Measurements from ENCODE around the gene ZMYND10. TPM values are rescaled to one million over a fixed set of nuclear protein-coding genes. Genes with fewer than 3 reads are reported as not detected.

Gene ZMYND10
- total RNA-seq, 1 experiment from 2014 or later, result 0.30 TPM

GRCh38 chr3:50350213-50350526, 4.6 kb upstream of the ZMYND10 start:
- DNase-seq (ENCODE audit: extremely low read depth, low read depth), result no peak

GRCh38 chr3:50347187-50347813, 1.8 kb upstream of the ZMYND10 start:
- DNase-seq (ENCODE audit: extremely low read depth, low read depth), result peak; percentile 56

GRCh38 chr3:50345008-50345407, 524 bp downstream of the ZMYND10 start:
- no peak for DNase-seq (ENCODE audit: extremely low read depth, low read depth)

- DNase-seq (ENCODE audit: extremely low read depth, low read depth), result no peak
Measured at GRCh38 chr3:50342813-50343633, 2.5 kb downstream of the ZMYND10 start.

- no peak for DNase-seq (ENCODE audit: extremely low read depth, low read depth)
Measured at GRCh38 chr3:50341996-50342650, 3.4 kb downstream of the ZMYND10 start.

GRCh38 chr3:50341537-50341936, 4.0 kb downstream of the ZMYND10 start:
- no peak for DNase-seq (ENCODE audit: extremely low read depth, low read depth)

- DNase-seq (ENCODE audit: extremely low read depth, low read depth), result no peak
Measured at GRCh38 chr3:50340448-50341329, 4.8 kb downstream of the ZMYND10 start, which contains the start of gene RASSF1. Gene RASSF1, minus strand, starts transcription at chr3:50340836. Its CDS starts 31 bp downstream, at chr3:50340805.

GRCh38 chr3:50340147-50340447, 5.4 kb downstream of the ZMYND10 start:
- DNase-seq (ENCODE audit: extremely low read depth, low read depth), result no peak

GRCh38 chr3:50339485-50340146, 5.9 kb downstream of the ZMYND10 start:
- no peak for DNase-seq (ENCODE audit: extremely low read depth, low read depth)

- no peak for DNase-seq (ENCODE audit: extremely low read depth, low read depth)
Measured at GRCh38 chr3:50338965-50339364, 6.6 kb downstream of the ZMYND10 start.

- peak; percentile 97 for DNase-seq (ENCODE audit: extremely low read depth, low read depth)
Measured at GRCh38 chr3:50337175-50337861, 8.2 kb downstream of the ZMYND10 start.

- DNase-seq (ENCODE audit: extremely low read depth, low read depth), result no peak
Measured at GRCh38 chr3:50336452-50337174, 8.9 kb downstream of the ZMYND10 start.

- DNase-seq (ENCODE audit: extremely low read depth, low read depth), result no peak
Measured at GRCh38 chr3:50334339-50335075, 11.0 kb downstream of the ZMYND10 start.

- DNase-seq (ENCODE audit: extremely low read depth, low read depth), result peak; percentile 81
Measured at GRCh38 chr3:50333744-50334328, 11.7 kb downstream of the ZMYND10 start.

GRCh38 chr3:50331364-50331907, 14.1 kb downstream of the ZMYND10 start:
- no peak for DNase-seq (ENCODE audit: extremely low read depth, low read depth)

GRCh38 chr3:50330330-50330729, 15.2 kb downstream of the ZMYND10 start:
- DNase-seq (ENCODE audit: extremely low read depth, low read depth), result no peak

GRCh38 chr3:50327943-50328691, 17.4 kb downstream of the ZMYND10 start, which contains the start of gene TUSC2:
Gene TUSC2, minus strand, starts transcription at chr3:50328223. Its CDS starts 124 bp downstream, at chr3:50328099.
- DNase-seq (ENCODE audit: extremely low read depth, low read depth), result peak; percentile 94

Data from NCI-H460 (cell line).